Body of pancreas (tissue), 4 donors: ENCODE data around the gene TACC2. TPM values are rescaled to one million over a fixed set of nuclear protein-coding genes. Genes with fewer than 3 reads are reported as not detected.

ENCODE experiments used
- ATAC-seq: fragments of 150-250 bp; one replicate; pipeline ENCODE4 v1.9.1; 2016
- DNase-seq, 4 donors: peaks; one replicate each; pipeline ENCODE4 v3.0.0-alpha.2; 2019
- H3K27ac ChIP-seq, 4 donors: fragments of 200-600 bp; sonication (generic); 1 replicate in 3 of 4; 2 replicates in 1 of 4; pipeline versions ENCODE4 v1.5.1 to v1.6.1; 2016 to 2019; ENCODE audit warnings: mild to moderate bottlenecking in 1 of 4, mixed read lengths in 1 of 4, moderate library complexity in 1 of 4
- H3K27me3 ChIP-seq, 2 donors: fragments of 200-600 bp; sonication (generic); one replicate each; pipeline ENCODE4 v1.6.0; 2016; ENCODE audit warnings: mild to moderate bottlenecking in 1 of 2
- H3K36me3 ChIP-seq, 2 donors: fragments of 200-600 bp; sonication (generic); replicated peaks in 1 of 2; 2 replicates each; pipeline ENCODE4 v1.5.1; 2016; ENCODE audit warnings: low read depth in 2 of 2; ENCODE audit not compliant: insufficient read depth in 1 of 2
- H3K4me1 ChIP-seq: fragments of 200-600 bp; sonication (generic); one replicate; pipeline ENCODE4 v1.6.0; 2016
- H3K4me3 ChIP-seq, 2 donors: fragments of 200-600 bp; sonication (generic); 1 replicate in 1 of 2; 2 replicates in 1 of 2; pipeline ENCODE4 v1.5.1; 2016 to 2019
- H3K9me3 ChIP-seq, 3 donors: fragments of 200-600 bp; sonication (generic); 1 replicate in 2 of 3; 2 replicates in 1 of 3; pipeline ENCODE4 v1.5.1; 2016
- CTCF ChIP-seq, 7 experiments: fragments of 450-650 bp in 4 of 7; fragments of 200-600 bp in 3 of 7; sonication (generic) in 3 of 7; IDR thresholded peaks; one replicate each; pipeline ENCODE4 v1.5.1; 2016 to 2019; ENCODE audit warnings: antibody characterized with exemption in 7 of 7
- POLR2A ChIP-seq, 3 donors: fragments of 450-650 bp; IDR thresholded peaks; one replicate each; pipeline ENCODE4 v1.6.1; 2016; ENCODE audit warnings: antibody characterized with exemption in 3 of 3, mild to moderate bottlenecking in 2 of 3
- WGBS, 2 donors: methylation state at CpG; one replicate each; pipeline ENCODE4 v1.1.5; 2017; 5-methylcytosine and 5-hydroxymethylcytosine counted together
- intact Hi-C: fragments of 100-400 bp; cut with DNase I; formaldehyde crosslinking; loops from one replicate; pipeline ENCODE4 v1.15.1; 2023
- total RNA-seq, 2 donors: library from RNA; depleted of rRNA; stranded (reverse); fragments of >200 nt; gene quantifications; one replicate each; pipeline ENCODE4 v1.1.0, GENCODE V29; 2016

TACC2 gene
- total RNA-seq, 2 donors from 2014 or later, result 29.0 to 38.7 TPM

GRCh38 chr10:122173766-122174435 lies 184.9 kb downstream of the TACC2 start:
- intact Hi-C loops, result no loop called here
- no peaks in the 10 kb centered on the region for H3K27me3 ChIP-seq
- WGBS, 2 donors, result 88 to 93% methylated on average over 4 to 8 of the region's 8 CpGs
- TF ChIP-seq POLR2A (IDR thresholded peaks at IDR 0.05) (no peak), CTCF (IDR thresholded peaks at IDR 0.05) (no peak)
- no peaks in the 10 kb centered on the region for H3K9me3 ChIP-seq
- H3K36me3 ChIP-seq, result no peaks in the 10 kb centered on the region
- no peak overlapping the region for H3K4me3 ChIP-seq
- H3K4me1 ChIP-seq, result no peaks in the 10 kb centered on the region
- ATAC-seq (no peak), DNase-seq (no peak)
- H3K27ac ChIP-seq, result no peak overlapping the region

- H3K27ac ChIP-seq, result no peak overlapping the region
- H3K4me1 ChIP-seq, result no peaks in the 10 kb centered on the region
- no peaks in the 10 kb centered on the region for H3K9me3 ChIP-seq
- intact Hi-C loops, result no loop called here
- no peaks in the 10 kb centered on the region for H3K27me3 ChIP-seq
- H3K4me3 ChIP-seq, result no peak overlapping the region
- TF ChIP-seq POLR2A (IDR thresholded peaks at IDR 0.05) (no peak), CTCF (IDR thresholded peaks at IDR 0.05) (no peak)
- ATAC-seq (no peak), DNase-seq (no peak)
- H3K36me3 ChIP-seq, result no peaks in the 10 kb centered on the region
- 75 to 80% methylated on average over 4 of the region's 4 CpGs for WGBS, 2 donors
Measured at GRCh38 chr10:122176232-122177213, 187.6 kb downstream of the TACC2 start.

GRCh38 chr10:122178655-122179054 lies 189.7 kb downstream of the TACC2 start:
- 89 to 100% methylated on average over 3 of the region's 3 CpGs for WGBS, 2 donors
- no peaks in the 10 kb centered on the region for H3K36me3 ChIP-seq
- H3K27ac ChIP-seq, result no peak overlapping the region
- intact Hi-C loops, result no loop called here
- H3K4me1 ChIP-seq, result peaks cover 11% of the 10 kb centered on the region
- DNase-seq (no peak), ATAC-seq (no peak)
- H3K27me3 ChIP-seq, result no peaks in the 10 kb centered on the region
- TF ChIP-seq CTCF (IDR thresholded peaks at IDR 0.05) (no peak), POLR2A (IDR thresholded peaks at IDR 0.05) (no peak)
- no peaks in the 10 kb centered on the region for H3K9me3 ChIP-seq
- H3K4me3 ChIP-seq, result no peak overlapping the region

- H3K4me1 ChIP-seq, result peaks cover 14% of the 10 kb centered on the region
- no peaks in the 10 kb centered on the region for H3K27me3 ChIP-seq
- whole genome bisulfite sequencing, 2 donors, result 78 to 80% methylated on average over 5 of the region's 5 CpGs
- TF ChIP-seq POLR2A (IDR thresholded peaks at IDR 0.05) (no peak), CTCF (IDR thresholded peaks at IDR 0.05) (no peak)
- ATAC-seq (no peak), DNase-seq (no peak)
- no peak overlapping the region for H3K4me3 ChIP-seq
- intact Hi-C loops, result no loop called here
- no peaks in the 10 kb centered on the region for H3K9me3 ChIP-seq
- H3K27ac ChIP-seq, result no peak overlapping the region
- H3K36me3 ChIP-seq, result no peaks in the 10 kb centered on the region
Measured at GRCh38 chr10:122181041-122181732, 192.2 kb downstream of the TACC2 start.
